IMR-90 (cell line): ENCODE results near the gene OR4E1. TPM values are rescaled to one million over a fixed set of nuclear protein-coding genes. Genes with fewer than 3 reads are reported as not detected.
A peak's percentile ranks its signal among the peaks of the same experiment; 100 is the strongest.

Experiments used
- ATAC-seq: fragments of 200-7000 bp; cut with Tn5 transposase; 2 replicates; pipeline ENCODE4 v1.9.1; 2020; ENCODE audit warnings: low read depth, mild to moderate bottlenecking, moderate library complexity
- BruUV-seq: library from RNA; stranded (reverse); fragments of 400-500 nt; replicated peaks from 2 replicates; lab custom pipeline; 2021; lab: Mats Ljungman, UMichigan
- CTCF ChIA-PET: fragments of 300-600 bp; formaldehyde crosslinking; extraction: SDS; loops from one replicate; lab custom pipeline; 2021; ENCODE audit warnings: antibody characterized with exemption; lab: Yijun Ruan, JAX
- POLR2A ChIA-PET: fragments of 300-600 bp; sonication (Branson Sonifier 250); formaldehyde crosslinking; loops from one replicate; lab custom pipeline; 2022; ENCODE audit warnings: antibody characterized with exemption; ENCODE audit not compliant: unreplicated experiment; lab: Charles Lee
- DNase-seq: peaks from one replicate; pipeline ENCODE4 v3.0.0; 2013
- H2AFZ ChIP-seq: replicated peaks from 2 replicates; pipeline ENCODE3; 2013; ENCODE audit warnings: low read length, mild to moderate bottlenecking; ENCODE audit not compliant: poor library complexity
- H2AK5ac ChIP-seq: 2 replicates; pipeline ENCODE4 v1.6.1; 2013; ENCODE audit warnings: low read depth, low read length, inconsistent platforms
- H2AK9ac ChIP-seq: replicated peaks from 2 replicates; pipeline ENCODE3; 2013; ENCODE audit warnings: mild to moderate bottlenecking, low read depth, low read length, moderate library complexity; ENCODE audit not compliant: poor library complexity
- H2BK120ac ChIP-seq: 2 replicates; pipeline ENCODE4 v1.6.1; 2013; ENCODE audit warnings: low read depth, low read length, inconsistent platforms
- H2BK15ac ChIP-seq: 3 replicates; pipeline ENCODE4 v1.6.1; 2013; ENCODE audit warnings: low read depth, low read length, inconsistent platforms
- H2BK20ac ChIP-seq: 2 replicates; pipeline ENCODE4 v1.6.1; 2013; ENCODE audit warnings: low read depth, mild to moderate bottlenecking, inconsistent platforms, low read length, moderate library complexity
- H2BK5ac ChIP-seq: 2 replicates; pipeline ENCODE4 v1.6.1; 2013; ENCODE audit warnings: mild to moderate bottlenecking, low read depth, low read length, inconsistent platforms; ENCODE audit not compliant: poor library complexity, severe bottlenecking
- H3K14ac ChIP-seq: replicated peaks from 2 replicates; pipeline ENCODE4 v1.6.1; 2013; ENCODE audit warnings: low read depth, low read length, inconsistent platforms
- H3K18ac ChIP-seq: 2 replicates; pipeline ENCODE4 v1.6.1; 2013; ENCODE audit warnings: low read depth, low read length, control low read depth
- H3K23ac ChIP-seq: 2 replicates; pipeline ENCODE4 v1.6.1; 2013; ENCODE audit warnings: low read depth, low read length, inconsistent platforms
- H3K27ac ChIP-seq: 2 replicates; pipeline ENCODE4 v1.5.1; 2013; ENCODE audit warnings: mild to moderate bottlenecking, control low read depth, low read length; ENCODE audit not compliant: insufficient read depth
- H3K27me3 ChIP-seq: 2 replicates; pipeline ENCODE4 v1.6.1; 2013; ENCODE audit warnings: low read length; ENCODE audit not compliant: control insufficient read depth, insufficient read depth
- H3K36me3 ChIP-seq: 2 replicates; pipeline ENCODE4 v1.6.1; 2013; ENCODE audit warnings: low read length, mixed read lengths; ENCODE audit not compliant: control insufficient read depth, insufficient read depth
- H3K4ac ChIP-seq: 2 replicates; pipeline ENCODE4 v1.6.1; 2013; ENCODE audit warnings: low read depth, low read length, inconsistent platforms
- H3K4me1 ChIP-seq: 2 replicates; pipeline ENCODE4 v1.6.1; 2013; ENCODE audit warnings: low read length, mixed read lengths; ENCODE audit not compliant: control insufficient read depth, insufficient read depth
- H3K4me2 ChIP-seq: 2 replicates; pipeline ENCODE4 v1.6.1; 2013; ENCODE audit warnings: low read depth, mild to moderate bottlenecking, control low read depth, low read length, moderate library complexity
- H3K4me3 ChIP-seq: 2 replicates; pipeline ENCODE4 v1.5.1; 2013; ENCODE audit warnings: low read depth, mild to moderate bottlenecking, control low read depth, low read length, moderate library complexity; ENCODE audit not compliant: insufficient read depth
- H3K56ac ChIP-seq: 2 replicates; pipeline ENCODE4 v1.6.1; 2013; ENCODE audit warnings: low read length, inconsistent platforms; ENCODE audit not compliant: insufficient read depth; ENCODE audit errors: extremely low read depth
- H3K79me1 ChIP-seq, 2 experiments: 2 replicates each; pipeline ENCODE4 v1.6.1; 2013; ENCODE audit warnings: low read length in 2 of 2, inconsistent platforms in 1 of 2, low read depth in 1 of 2
- H3K9ac ChIP-seq: 2 replicates; pipeline ENCODE4 v1.6.1; 2013; ENCODE audit warnings: low read depth, low read length, control low read depth
- H3K9me1 ChIP-seq: 2 replicates; pipeline ENCODE4 v1.6.1; 2013; ENCODE audit warnings: low read length, inconsistent platforms; ENCODE audit not compliant: insufficient read depth
- H3K9me3 ChIP-seq: 2 replicates; pipeline ENCODE4 v1.6.1; 2013; ENCODE audit warnings: low read length; ENCODE audit not compliant: control insufficient read depth, insufficient read depth
- H4K20me1 ChIP-seq: 2 replicates; pipeline ENCODE4 v1.6.1; 2013; ENCODE audit warnings: low read length, inconsistent platforms; ENCODE audit not compliant: insufficient read depth
- H4K5ac ChIP-seq: 2 replicates; pipeline ENCODE4 v1.6.1; 2013; ENCODE audit warnings: mild to moderate bottlenecking, low read depth, low read length, control low read depth
- H4K8ac ChIP-seq, 2 experiments: 2 replicates each; pipeline ENCODE4 v1.6.1; 2013; ENCODE audit warnings: low read depth in 2 of 2, low read length in 2 of 2, control low read depth in 1 of 2, inconsistent platforms in 1 of 2
- H4K91ac ChIP-seq: 2 replicates; pipeline ENCODE4 v1.6.1; 2013; ENCODE audit warnings: low read depth, low read length, inconsistent platforms; ENCODE audit not compliant: insufficient read depth
- CEBPB ChIP-seq: IDR thresholded peaks from 2 replicates; pipeline ENCODE4 v1.6.1; 2012; ENCODE audit warnings: low read depth, low read length, improper control_type of control experiment
- CTCF ChIP-seq: conservative IDR thresholded peaks from 2 replicates; pipeline ENCODE4 v1.5.1; 2012; ENCODE audit warnings: mild to moderate bottlenecking, low read depth, low read length, improper control_type of control experiment
- FOS ChIP-seq: fragments of 150-350 bp; IDR thresholded peaks from 2 replicates; pipeline ENCODE4 v1.6.1; 2016; ENCODE audit warnings: low read depth, low read length
- NFE2L2 ChIP-seq: fragments of 150-350 bp; IDR thresholded peaks from 2 replicates; pipeline ENCODE4 v1.6.1; 2016; ENCODE audit warnings: low read depth, mild to moderate bottlenecking, low read length
- RAD21 ChIP-seq: IDR thresholded peaks from 2 replicates; pipeline ENCODE4 v1.6.1; 2012; ENCODE audit warnings: low read length, improper control_type of control experiment
- RFX5 ChIP-seq: IDR thresholded peaks from 2 replicates; pipeline ENCODE4 v1.8.0; 2012; ENCODE audit warnings: low read depth, mild to moderate bottlenecking, low read length, moderate library complexity
- SMC3 ChIP-seq: fragments of 150-350 bp; IDR thresholded peaks from 2 replicates; pipeline ENCODE4 v1.6.1; 2016; ENCODE audit warnings: low read depth, mild to moderate bottlenecking, antibody characterized with exemption, low read length, moderate library complexity
- WGBS, 2 experiments: methylation state at CpG; one replicate each; pipeline versions ENCODE4 v1.1.5 to v1.1.7; 2013; ENCODE audit warnings: missing lambda C conversion rate in 2 of 2; ENCODE audit not compliant: insufficient read length in 1 of 2; ENCODE audit errors: extremely low coverage in 2 of 2; 5-methylcytosine and 5-hydroxymethylcytosine counted together
- dilution Hi-C: fragments of 300-500 bp; cut with HindIII; formaldehyde crosslinking; loops from one replicate; pipeline ENCODE4 v1.14.3; 2018; ENCODE audit warnings: low sequenced_read_pairs; ENCODE audit not compliant: unreplicated experiment
- in situ Hi-C: fragments of 300-500 bp; cut with MboI; formaldehyde crosslinking; loops from 3 replicates; pipeline ENCODE4 v1.14.3; 2019; ENCODE audit warnings: low sequenced_read_pairs, inconsistent platforms, mixed read lengths
- intact Hi-C: fragments of 100-400 bp; cut with micrococcal nuclease; formaldehyde crosslinking; loops from 2 replicates; pipeline ENCODE4 v1.10.0; 2022
- polyA plus RNA-seq, 3 experiments: library from polyadenylated mRNA; depleted of rRNA; stranded (reverse); fragments of >200 nt; gene quantifications; 2 replicates each; pipeline ENCODE4 v1.2.3, GENCODE V29; 2012; ENCODE audit warnings: low replicate concordance in 1 of 3
- total RNA-seq: library from RNA; depleted of rRNA; stranded (reverse); fragments of >200 nt; gene quantifications from 2 replicates; pipeline ENCODE4 v1.2.3, GENCODE V29; 2012

OR4E1 gene
- total and polyA plus RNA-seq, 2 of the 4 experiments (the other 2 are of a cell fraction) = not detected

- Histone ChIP-seq H3K56ac (no peak overlapping the region), H3K4me2 (no peak overlapping the region), H3K36me3 (no peaks in the 10 kb centered on the region), H2AK5ac (no peak overlapping the region), H3K4me1 (no peaks in the 10 kb centered on the region), H3K4me3 (no peak overlapping the region), H3K27me3 (no peaks in the 10 kb centered on the region), H4K8ac (no peak overlapping the region), H2BK120ac (no peak overlapping the region), H4K20me1 (no peaks in the 10 kb centered on the region), H2BK20ac (no peak overlapping the region), H3K27ac (no peak overlapping the region), H3K4ac (no peak overlapping the region), H3K18ac (no peak overlapping the region), H3K9me3 (no peaks in the 10 kb centered on the region), H3K23ac (no peak overlapping the region), H3K9me1 (no peaks in the 10 kb centered on the region), H4K5ac (no peak overlapping the region), H2BK15ac (no peak overlapping the region), H2AFZ (no peak overlapping the region), H4K91ac (no peak overlapping the region), H3K14ac (no peak overlapping the region), H3K9ac (no peak overlapping the region), H2AK9ac (no peak overlapping the region), H3K79me1 (no peaks in the 10 kb centered on the region), H2BK5ac (no peak overlapping the region)
- DNase-seq = peak; percentile 53
- dilution Hi-C loops = no loop called here
- TF ChIP-seq CTCF (peak; percentile 67), RAD21 (peak; percentile 23; the same call in 1 of the 2 replicates), CEBPB (peak; percentile 61; the same call in 1 of the 2 replicates), SMC3 (peak; percentile 31; the same call in 1 of the 2 replicates), RFX5 (no peak), FOS (no peak), NFE2L2 (no peak)
- in situ Hi-C loops = no loop called here
- peak; percentile 85 for ATAC-seq
- POLR2A ChIA-PET = no interaction called here
- intact Hi-C loops = loop anchor here (5.0 kb wide), 1 partner anchor 254 kb away; the partner anchor contains the start of gene CHD8
- CTCF ChIA-PET = interaction anchor here (0.6 to 2.2 kb wide), 8 partner anchors 10 to 131 kb away, joined by 3 to 16 read pairs (median 3); no protein-coding TSS in a partner anchor
- no CpG with 5 or more reads among the region's 3 CpGs for WGBS, 2 experiments
- BruUV-seq = no TSS peak
Measured at GRCh38 chr14:21711360-21711961, 37.8 kb upstream of the OR4E1 start.
